Endothelial cell of umbilical vein (primary cell): ENCODE results near the gene LHX2. TPM values are rescaled to one million over a fixed set of nuclear protein-coding genes. Genes with fewer than 3 reads are reported as not detected.

Experiments used
- BruUV-seq: library from RNA; stranded (reverse); fragments of 400-500 nt; replicated peaks from 2 replicates; lab custom pipeline; 2021; lab: Mats Ljungman, UMichigan
- CTCF ChIA-PET: fragments of 300-600, 350-600 bp; sonication (Branson Sonifier 250); formaldehyde crosslinking; loops from one replicate; lab custom pipeline; 2021; ENCODE audit warnings: antibody characterized with exemption, inconsistent platforms; lab: Charles Lee
- POLR2A ChIA-PET: fragments of 300-600, 350-600 bp; sonication (Branson Sonifier 250); formaldehyde crosslinking; loops from one replicate; lab custom pipeline; 2021; ENCODE audit warnings: antibody characterized with exemption, inconsistent platforms; lab: Charles Lee
- DNase-seq: peaks from one replicate; pipeline ENCODE4 v3.0.0-alpha.2; 2011; ENCODE audit warnings: low read depth, low spot score
- FAIRE-seq: peaks from 2 replicates; lab custom pipeline; 2011; peaks lifted over from hg19 to GRCh38; lab: Jason Lieb, UNC
- H2AFZ ChIP-seq: 2 replicates; pipeline ENCODE4 v1.6.0; 2012; ENCODE audit warnings: low read depth, low read length, control low read depth, inconsistent platforms
- H3K27ac ChIP-seq: 2 replicates; pipeline ENCODE4 v1.5.1; 2011; ENCODE audit warnings: low read depth, mild to moderate bottlenecking, control low read depth, low read length, moderate library complexity; ENCODE audit not compliant: insufficient read depth
- H3K27me3 ChIP-seq, 2 experiments: 2 replicates each; pipeline versions ENCODE4 v1.6.0 to v1.6.1; 2011; ENCODE audit warnings: low read length in 2 of 2, mixed read lengths in 1 of 2; ENCODE audit not compliant: control insufficient read depth in 2 of 2, insufficient read depth in 2 of 2
- H3K36me3 ChIP-seq, 2 experiments: 2 replicates in 1 of 2; 3 replicates in 1 of 2; pipeline ENCODE4 v1.5.1; 2011; ENCODE audit warnings: low read length in 2 of 2, mild to moderate bottlenecking in 1 of 2, moderate library complexity in 1 of 2; ENCODE audit not compliant: control insufficient read depth in 2 of 2, insufficient read depth in 2 of 2; ENCODE audit errors: extremely low read depth in 1 of 2
- H3K4me1 ChIP-seq: 3 replicates; pipeline ENCODE4 v1.5.1; 2011; ENCODE audit warnings: mild to moderate bottlenecking, low read length; ENCODE audit not compliant: control insufficient read depth, insufficient read depth; ENCODE audit errors: extremely low read depth
- H3K4me2 ChIP-seq: 2 replicates; pipeline ENCODE4 v1.6.1; 2011; ENCODE audit warnings: low read length, control low read depth, mixed read lengths; ENCODE audit not compliant: insufficient read depth
- H3K4me3 ChIP-seq, 3 experiments: fragments of 200-600 bp in 1 of 3; sonication (generic), shearing (Covaris generic) in 1 of 3; replicated peaks in 1 of 3; 2 replicates each; pipeline ENCODE4 v1.5.1; 2011 to 2016; ENCODE audit warnings: control low read depth in 3 of 3, low read length in 3 of 3, mild to moderate bottlenecking in 2 of 3, inconsistent platforms in 1 of 3, low read depth in 1 of 3, moderate library complexity in 1 of 3; ENCODE audit not compliant: insufficient read depth in 1 of 3
- H3K79me2 ChIP-seq: 2 replicates; pipeline ENCODE4 v1.6.0; 2012; ENCODE audit warnings: low read length, inconsistent platforms; ENCODE audit not compliant: control insufficient read depth, insufficient read depth
- H3K9ac ChIP-seq: replicated peaks from 2 replicates; pipeline ENCODE3; 2011; ENCODE audit warnings: low read length, control low read depth; ENCODE audit not compliant: insufficient read depth; ENCODE audit errors: extremely low read depth
- H3K9me1 ChIP-seq: replicated peaks from 3 replicates; pipeline ENCODE4 v1.6.0; 2011; ENCODE audit warnings: mild to moderate bottlenecking, low read length; ENCODE audit not compliant: control insufficient read depth, insufficient read depth; ENCODE audit errors: extremely low read depth
- H3K9me3 ChIP-seq: replicated peaks from 2 replicates; pipeline ENCODE4 v1.5.1; 2012; ENCODE audit warnings: low read length, inconsistent platforms; ENCODE audit not compliant: control insufficient read depth, insufficient read depth
- H4K20me1 ChIP-seq: replicated peaks from 2 replicates; pipeline ENCODE3; 2011; ENCODE audit warnings: mild to moderate bottlenecking, low read length; ENCODE audit not compliant: control insufficient read depth, insufficient read depth; ENCODE audit errors: extremely low read depth
- CTCF ChIP-seq, 2 donors: IDR thresholded peaks; 1 replicate in 1 of 2; 2 replicates in 1 of 2; pipeline ENCODE4 v1.5.1; 2011; ENCODE audit warnings: low read length in 2 of 2, mild to moderate bottlenecking in 2 of 2, moderate library complexity in 2 of 2, control low read depth in 1 of 2, inconsistent platforms in 1 of 2, low read depth in 1 of 2; ENCODE audit not compliant: insufficient read depth in 1 of 2; ENCODE audit errors: extremely low read depth in 1 of 2
- EZH2 ChIP-seq: IDR thresholded peaks from 2 replicates; pipeline ENCODE4 v1.6.1; 2012; ENCODE audit warnings: borderline replicate concordance, low read depth, mild to moderate bottlenecking, moderate library complexity, low read length, inconsistent platforms; ENCODE audit not compliant: severe bottlenecking
- FOS ChIP-seq: IDR thresholded peaks from 2 replicates; pipeline ENCODE4 v1.6.1; 2011; ENCODE audit warnings: mild to moderate bottlenecking, low read length, moderate library complexity, borderline replicate concordance; ENCODE audit not compliant: insufficient read depth
- GATA2 ChIP-seq: IDR thresholded peaks from 2 replicates; pipeline ENCODE4 v1.7.0; 2011; ENCODE audit warnings: low read depth, mild to moderate bottlenecking, moderate library complexity, mixed read lengths, low read length; ENCODE audit not compliant: insufficient read length, insufficient read depth
- JUN ChIP-seq: IDR thresholded peaks from 2 replicates; pipeline ENCODE4 v1.6.1; 2011; ENCODE audit warnings: borderline replicate concordance, low read depth; ENCODE audit not compliant: insufficient read length, insufficient read depth
- MAX ChIP-seq: IDR thresholded peaks from 2 replicates; pipeline ENCODE4 v1.6.1; 2011; ENCODE audit not compliant: insufficient read depth, insufficient read length
- MYC ChIP-seq: IDR thresholded peaks from one replicate; pipeline ENCODE4 v1.6.1; 2011; ENCODE audit warnings: mild to moderate bottlenecking, low read depth, low read length
- POLR2A ChIP-seq: IDR thresholded peaks from 2 replicates; pipeline ENCODE4 v1.6.1; 2012; ENCODE audit warnings: low read depth, mild to moderate bottlenecking, control low read depth, low read length
- POLR2AphosphoS5 ChIP-seq: IDR thresholded peaks from 2 replicates; pipeline ENCODE4 v1.6.1; 2012; ENCODE audit warnings: low read depth, mild to moderate bottlenecking, control low read depth, low read length, moderate library complexity; ENCODE audit not compliant: insufficient read depth
- dilution Hi-C: fragments of 300-500 bp; cut with MboI; formaldehyde crosslinking; loops from one replicate; pipeline ENCODE4 v1.15.0; 2019; ENCODE audit warnings: low sequenced_read_pairs; ENCODE audit not compliant: extremely low pct_ligation_motif_present
- intact Hi-C: fragments of 100-400 bp; cut with micrococcal nuclease; formaldehyde crosslinking; loops from one replicate; pipeline ENCODE4 v1.10.0; 2022
- polyA plus RNA-seq, 4 experiments: library from polyadenylated mRNA; depleted of rRNA in 3 of 4; stranded (reverse) in 3 of 4; unstranded in 1 of 4; fragments of >200 nt; gene quantifications; 2 replicates each; pipeline versions ENCODE4 v1.2.1 to v1.2.3, GENCODE V29; 2011 to 2012; ENCODE audit warnings: missing spikeins in 1 of 4
- total RNA-seq: library from RNA; stranded (reverse); gene quantifications from 2 replicates; pipeline ENCODE4 v1.2.3, GENCODE V29; 2021

LHX2 gene
- total and polyA plus RNA-seq, 2 donors (not counting 3 experiments of a cell fraction or from before 2014, with no cell fraction given), result not detected

GRCh38 chr9:124016175-124017050, 4.8 kb downstream of the LHX2 start:
- intact Hi-C loops (no loop called here), dilution Hi-C loops (no loop called here)
- Histone ChIP-seq H2AFZ (no peak overlapping the region), H3K27ac (no peak overlapping the region), H3K9me3 (no peaks in the 10 kb centered on the region), H3K36me3 (no peaks in the 10 kb centered on the region), H3K9me1 (no peaks in the 10 kb centered on the region), H3K4me2 (no peak overlapping the region), H3K27me3 (peaks cover 91 to 100% of the 10 kb centered on the region in 2 experiments), H3K79me2 (no peaks in the 10 kb centered on the region), H3K9ac (no peak overlapping the region), H3K4me1 (peaks cover 3% of the 10 kb centered on the region), H4K20me1 (no peaks in the 10 kb centered on the region), H3K4me3 (no peak overlapping the region)
- DNase-seq (no peak), FAIRE-seq (no peak)
- POLR2A ChIA-PET, result no interaction called here
- TF ChIP-seq JUN (no peak), GATA2 (no peak), POLR2A (no peak), EZH2 (no peak), MAX (no peak), FOS (no peak), POLR2AphosphoS5 (no peak), MYC (no peak), CTCF (IDR thresholded peaks at IDR 0.05; ENCODE audit: extremely low read depth in 1 of 2, insufficient read depth in 1 of 2, low read depth in 1 of 2, low read length in 2 of 2) (no peak)
- CTCF ChIA-PET, result interaction anchor here (1.0 kb wide), 1 partner anchor 24 kb away, joined by 3 read pairs; no protein-coding TSS in a partner anchor
- BruUV-seq, result no TSS peak
